HepG2 (cell line): ENCODE data around the gene CCDC57. TPM values are rescaled to one million over a fixed set of nuclear protein-coding genes. Genes with fewer than 3 reads are reported as not detected.

Experiments
- ERF ChIP-seq: IDR thresholded peaks from 2 replicates; pipeline ENCODE4 v1.6.1; 2018; ENCODE audit warnings: missing biosample characterization, missing genetic modification reagents
- FLYWCH1 ChIP-seq: sonication (generic); formaldehyde crosslinking; IDR thresholded peaks from 2 replicates; pipeline ENCODE4 v1.8.1; 2023; ENCODE audit warnings: mild to moderate bottlenecking, missing genetic modification reagents
- GABPB1 ChIP-seq: IDR thresholded peaks from 2 replicates; pipeline ENCODE4 v1.6.1; 2016; ENCODE audit warnings: mild to moderate bottlenecking, missing genetic modification reagents, moderate library complexity, missing compliant biosample characterization
- IKZF4 ChIP-seq: sonication (generic); formaldehyde crosslinking; IDR thresholded peaks from 2 replicates; pipeline ENCODE4 v1.5.1; 2020; ENCODE audit warnings: borderline replicate concordance, mild to moderate bottlenecking, low read depth, missing genetic modification reagents; ENCODE audit errors: not compliant biosample characterization
- IRX3 ChIP-seq: sonication (generic); formaldehyde crosslinking; IDR thresholded peaks from 2 replicates; pipeline ENCODE4 v1.8.1; 2023; ENCODE audit warnings: mild to moderate bottlenecking, low read depth, missing genetic modification reagents, borderline replicate concordance
- KAT2B ChIP-seq: fragments of 150-350 bp; IDR thresholded peaks from 2 replicates; pipeline ENCODE4 v1.6.1; 2014; ENCODE audit warnings: low read depth, low read length, borderline replicate concordance
- PHF21A ChIP-seq: sonication (generic); formaldehyde crosslinking; IDR thresholded peaks from 2 replicates; pipeline ENCODE4 v1.5.0; 2020; ENCODE audit warnings: mild to moderate bottlenecking, missing genetic modification reagents
- REL ChIP-seq: sonication (generic); formaldehyde crosslinking; conservative IDR thresholded peaks from 2 replicates; pipeline ENCODE4 v1.8.0; 2022; ENCODE audit warnings: mild to moderate bottlenecking, missing genetic modification reagents, moderate library complexity
- RXRB ChIP-seq: IDR thresholded peaks from 2 replicates; pipeline ENCODE4 v1.6.1; 2016; ENCODE audit warnings: borderline replicate concordance, missing genetic modification reagents, missing compliant biosample characterization
- SMAD9 ChIP-seq: sonication (generic); formaldehyde crosslinking; IDR thresholded peaks from 2 replicates; pipeline ENCODE4 v1.5.1; 2020; ENCODE audit warnings: mild to moderate bottlenecking, missing genetic modification reagents
- SSRP1 ChIP-seq: IDR thresholded peaks from 2 replicates; pipeline ENCODE4 v1.6.1; 2016; ENCODE audit warnings: control low read depth
- TAF15 ChIP-seq: fragments of 200-400 bp; formaldehyde crosslinking; IDR thresholded peaks from one replicate; pipeline ENCODE4 v1.6.1; 2018; ENCODE audit warnings: mild to moderate bottlenecking, low read depth, low read length; ENCODE audit not compliant: poor library complexity, severe bottlenecking
- TBX2 ChIP-seq: sonication (generic); formaldehyde crosslinking; IDR thresholded peaks from 2 replicates; pipeline ENCODE4 v1.5.0; 2020; ENCODE audit warnings: missing genetic modification reagents, mild to moderate bottlenecking, borderline replicate concordance
- ZNF138 ChIP-seq: sonication (generic); formaldehyde crosslinking; IDR thresholded peaks from 2 replicates; pipeline ENCODE4 v1.5.0; 2020; ENCODE audit warnings: mild to moderate bottlenecking, low read depth, missing genetic modification reagents
- ZNF354B ChIP-seq: sonication (generic); formaldehyde crosslinking; IDR thresholded peaks from 2 replicates; pipeline ENCODE4 v1.8.0; 2022; ENCODE audit warnings: mild to moderate bottlenecking, missing genetic modification reagents
- ZNF484 ChIP-seq: sonication (generic); formaldehyde crosslinking; IDR thresholded peaks from 2 replicates; pipeline ENCODE4 v1.5.1; 2020; ENCODE audit warnings: mild to moderate bottlenecking, low read depth, missing genetic modification reagents, borderline replicate concordance
- ZNF644 ChIP-seq: IDR thresholded peaks from 2 replicates; pipeline ENCODE4 v1.6.1; 2016; ENCODE audit warnings: low read depth
- ZNF720 ChIP-seq: sonication (generic); formaldehyde crosslinking; IDR thresholded peaks from 2 replicates; pipeline ENCODE4 v1.4.0; 2020; ENCODE audit warnings: missing genetic modification reagents
- polyA plus RNA-seq, 8 experiments: library from polyadenylated mRNA; depleted of rRNA in 3 of 8; stranded (reverse) in 7 of 8; unstranded in 1 of 8; fragments of >200 nt; fragmentation: Illumina TruSeq in 4 of 8; extraction: Trizol in 4 of 8; gene quantifications; 2 replicates each; pipeline versions ENCODE4 v1.2.1 to v1.2.3, GENCODE V29; 2011 to 2016; ENCODE audit warnings: low read depth in 4 of 8, missing spikeins in 1 of 8, mixed read lengths in 1 of 8; ENCODE audit not compliant: insufficient read depth in 1 of 8
- total RNA-seq, 5 experiments: library from RNA; depleted of rRNA; stranded (reverse); fragments of >200 nt; fragmentation: Illumina TruSeq; extraction: Trizol; gene quantifications; 2 replicates each; pipeline ENCODE4 v1.2.3, GENCODE V29; 2016; ENCODE audit warnings: low read depth in 1 of 5
- TF ChIP-seq, protein P1 (sequence below): sonication (generic); formaldehyde crosslinking; IDR thresholded peaks from 2 replicates; pipeline ENCODE4 v1.5.0; 2020; ENCODE audit warnings: missing genetic modification reagents
- TF ChIP-seq, protein P2 (sequence below): sonication (generic); formaldehyde crosslinking; IDR thresholded peaks from 2 replicates; pipeline ENCODE4 v1.4.0; 2020; ENCODE audit warnings: missing genetic modification reagents
- TF ChIP-seq, protein P3 (sequence below): IDR thresholded peaks from 2 replicates; pipeline ENCODE4 v1.6.1; 2016; ENCODE audit warnings: missing compliant biosample characterization, missing genetic modification reagents, borderline replicate concordance
- TF ChIP-seq, protein P4 (sequence below): sonication (generic); formaldehyde crosslinking; IDR thresholded peaks from 2 replicates; pipeline ENCODE4 v1.4.0; 2020; ENCODE audit warnings: missing genetic modification reagents
- TF ChIP-seq, protein P5 (sequence below): sonication (generic); formaldehyde crosslinking; IDR thresholded peaks from 2 replicates; pipeline ENCODE4 v1.4.0; 2020; ENCODE audit warnings: mild to moderate bottlenecking, missing genetic modification reagents

CCDC57 gene
- total and polyA plus RNA-seq, 2 of the 13 experiments (the other 11 are each of a cell fraction or from before 2014, with no cell fraction given), result 59.3 to 59.9 TPM

DNA sequence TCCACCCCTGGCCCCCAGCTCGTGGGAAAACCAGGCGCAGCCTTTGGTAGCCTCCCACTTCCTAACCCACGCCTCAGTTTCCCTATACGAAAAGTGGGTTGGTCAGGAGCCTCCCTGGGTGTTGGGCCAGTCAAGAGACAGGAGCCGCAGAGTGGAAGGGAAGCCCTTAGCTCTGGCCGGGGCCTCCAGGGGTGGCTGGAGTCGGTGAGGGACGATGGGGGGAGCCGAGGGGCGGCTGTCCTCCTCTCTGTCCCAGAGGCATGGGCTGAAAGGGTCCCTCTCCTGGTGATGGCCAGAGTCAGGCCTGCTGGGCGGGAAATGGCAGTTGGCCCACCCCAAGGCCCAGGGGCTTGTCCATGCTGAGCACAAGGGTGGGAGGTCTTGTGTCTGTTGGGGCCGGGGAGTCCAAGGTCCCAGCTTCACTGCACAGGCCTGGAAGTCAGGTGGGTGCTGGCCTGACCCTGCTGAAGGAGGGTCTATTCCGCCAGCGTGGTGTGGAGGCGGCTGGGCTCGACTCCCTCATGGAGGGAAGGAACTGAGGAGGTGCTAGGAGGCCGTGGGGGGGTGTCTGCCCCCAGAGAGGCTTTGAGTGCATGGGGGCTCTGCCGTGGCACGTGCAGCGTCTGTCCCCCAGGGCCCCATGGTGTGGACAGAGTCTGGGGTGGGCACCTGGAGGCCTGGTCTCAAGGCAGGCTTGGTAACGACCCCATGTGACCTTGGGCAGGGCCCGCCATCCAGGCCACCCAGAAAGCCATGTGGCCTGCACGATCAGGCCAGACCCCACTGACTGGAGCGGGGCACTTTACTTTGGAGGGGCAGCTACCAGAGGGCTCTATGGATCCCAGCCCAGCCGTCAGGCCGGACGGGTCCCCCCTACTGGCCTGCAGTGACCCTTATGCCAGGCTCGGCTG, 17.3 kb upstream of the CCDC57 start (continued):
- TF ChIP-seq IKZF4 (CRISPR knock-in tag) (peak; percentile 26), ZNF720 (CRISPR knock-in tag) (0 out of 2 replicates have a peak, but pooled peaks have one; percentile 29), GABPB1 (CRISPR knock-in tag) (0 out of 2 replicates have a peak, but pooled peaks have one; percentile 5), TAF15 (peak; percentile 34), SMAD9 (CRISPR knock-in tag) (0 out of 2 replicates have a peak, but pooled peaks have one; percentile 25), REL (no peak; the same call in 1 of the 2 replicates), IRX3 (CRISPR knock-in tag) (no peak; the same call in 1 of the 2 replicates), FLYWCH1 (CRISPR knock-in tag) (no peak), ERF (no peak), PHF21A (peak; percentile 35; the same call in 1 of the 2 replicates), RXRB (CRISPR knock-in tag) (no peak), ZNF138 (no peak), KAT2B (no peak), TBX2 (CRISPR knock-in tag) (peak; percentile 48; the same call in 1 of the 2 replicates), SSRP1 (CRISPR knock-in tag) (no peak; the same call in 1 of the 2 replicates), ZNF484 (CRISPR knock-in tag) (no peak; the same call in 1 of the 2 replicates), ZNF644 (CRISPR knock-in tag) (0 out of 2 replicates have a peak, but pooled peaks have one; percentile 11), ZNF354B (peak; percentile 16; the same call in 1 of the 2 replicates)
- TF ChIP-seq, protein P1, sequence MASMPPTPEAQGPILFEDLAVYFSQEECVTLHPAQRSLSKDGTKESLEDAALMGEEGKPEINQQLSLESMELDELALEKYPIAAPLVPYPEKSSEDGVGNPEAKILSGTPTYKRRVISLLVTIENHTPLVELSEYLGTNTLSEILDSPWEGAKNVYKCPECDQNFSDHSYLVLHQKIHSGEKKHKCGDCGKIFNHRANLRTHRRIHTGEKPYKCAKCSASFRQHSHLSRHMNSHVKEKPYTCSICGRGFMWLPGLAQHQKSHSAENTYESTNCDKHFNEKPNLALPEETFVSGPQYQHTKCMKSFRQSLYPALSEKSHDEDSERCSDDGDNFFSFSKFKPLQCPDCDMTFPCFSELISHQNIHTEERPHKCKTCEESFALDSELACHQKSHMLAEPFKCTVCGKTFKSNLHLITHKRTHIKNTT (CRISPR knock-in tag), result no peak
- TF ChIP-seq, protein P2, sequence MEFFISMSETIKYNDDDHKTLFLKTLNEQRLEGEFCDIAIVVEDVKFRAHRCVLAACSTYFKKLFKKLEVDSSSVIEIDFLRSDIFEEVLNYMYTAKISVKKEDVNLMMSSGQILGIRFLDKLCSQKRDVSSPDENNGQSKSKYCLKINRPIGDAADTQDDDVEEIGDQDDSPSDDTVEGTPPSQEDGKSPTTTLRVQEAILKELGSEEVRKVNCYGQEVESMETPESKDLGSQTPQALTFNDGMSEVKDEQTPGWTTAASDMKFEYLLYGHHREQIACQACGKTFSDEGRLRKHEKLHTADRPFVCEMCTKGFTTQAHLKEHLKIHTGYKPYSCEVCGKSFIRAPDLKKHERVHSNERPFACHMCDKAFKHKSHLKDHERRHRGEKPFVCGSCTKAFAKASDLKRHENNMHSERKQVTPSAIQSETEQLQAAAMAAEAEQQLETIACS (CRISPR knock-in tag), result no peak
- TF ChIP-seq, protein P3, sequence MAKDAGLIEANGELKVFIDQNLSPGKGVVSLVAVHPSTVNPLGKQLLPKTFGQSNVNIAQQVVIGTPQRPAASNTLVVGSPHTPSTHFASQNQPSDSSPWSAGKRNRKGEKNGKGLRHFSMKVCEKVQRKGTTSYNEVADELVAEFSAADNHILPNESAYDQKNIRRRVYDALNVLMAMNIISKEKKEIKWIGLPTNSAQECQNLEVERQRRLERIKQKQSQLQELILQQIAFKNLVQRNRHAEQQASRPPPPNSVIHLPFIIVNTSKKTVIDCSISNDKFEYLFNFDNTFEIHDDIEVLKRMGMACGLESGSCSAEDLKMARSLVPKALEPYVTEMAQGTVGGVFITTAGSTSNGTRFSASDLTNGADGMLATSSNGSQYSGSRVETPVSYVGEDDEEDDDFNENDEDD (CRISPR knock-in tag), result peak; percentile 33
- TF ChIP-seq, protein P4, sequence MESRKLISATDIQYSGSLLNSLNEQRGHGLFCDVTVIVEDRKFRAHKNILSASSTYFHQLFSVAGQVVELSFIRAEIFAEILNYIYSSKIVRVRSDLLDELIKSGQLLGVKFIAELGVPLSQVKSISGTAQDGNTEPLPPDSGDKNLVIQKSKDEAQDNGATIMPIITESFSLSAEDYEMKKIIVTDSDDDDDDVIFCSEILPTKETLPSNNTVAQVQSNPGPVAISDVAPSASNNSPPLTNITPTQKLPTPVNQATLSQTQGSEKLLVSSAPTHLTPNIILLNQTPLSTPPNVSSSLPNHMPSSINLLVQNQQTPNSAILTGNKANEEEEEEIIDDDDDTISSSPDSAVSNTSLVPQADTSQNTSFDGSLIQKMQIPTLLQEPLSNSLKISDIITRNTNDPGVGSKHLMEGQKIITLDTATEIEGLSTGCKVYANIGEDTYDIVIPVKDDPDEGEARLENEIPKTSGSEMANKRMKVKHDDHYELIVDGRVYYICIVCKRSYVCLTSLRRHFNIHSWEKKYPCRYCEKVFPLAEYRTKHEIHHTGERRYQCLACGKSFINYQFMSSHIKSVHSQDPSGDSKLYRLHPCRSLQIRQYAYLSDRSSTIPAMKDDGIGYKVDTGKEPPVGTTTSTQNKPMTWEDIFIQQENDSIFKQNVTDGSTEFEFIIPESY (CRISPR knock-in tag), result no peak
- TF ChIP-seq, protein P5, sequence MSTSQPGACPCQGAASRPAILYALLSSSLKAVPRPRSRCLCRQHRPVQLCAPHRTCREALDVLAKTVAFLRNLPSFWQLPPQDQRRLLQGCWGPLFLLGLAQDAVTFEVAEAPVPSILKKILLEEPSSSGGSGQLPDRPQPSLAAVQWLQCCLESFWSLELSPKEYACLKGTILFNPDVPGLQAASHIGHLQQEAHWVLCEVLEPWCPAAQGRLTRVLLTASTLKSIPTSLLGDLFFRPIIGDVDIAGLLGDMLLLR, result peak; percentile 37
